Thymus (tissue), 11 donors: Measurements from ENCODE around the gene AFF3. TPM values are rescaled to one million over a fixed set of nuclear protein-coding genes. Genes with fewer than 3 reads are reported as not detected.
A peak's percentile ranks its signal among the peaks of the same experiment; 100 is the strongest.
"Not testable (repeated sequence)": the region's sequence is repeated elsewhere in the genome, so short reads cannot be mapped to it uniquely, and the experiment has no call there.

Experiments
- DNase-seq, 9 donors: peaks; one replicate each; pipeline ENCODE4 v3.0.0-alpha.2; 2013; ENCODE audit warnings: low spot score in 9 of 9, low read depth in 6 of 9, missing footprints in 1 of 9
- H3K27ac ChIP-seq, 2 donors: one replicate each; pipeline ENCODE4 v1.5.1; 2013; ENCODE audit warnings: control low read depth in 1 of 2, low read depth in 1 of 2, low read length in 1 of 2, mild to moderate bottlenecking in 1 of 2, moderate library complexity in 1 of 2
- H3K27me3 ChIP-seq, 2 donors: one replicate each; pipeline ENCODE4 v1.5.1; 2013; ENCODE audit warnings: low read length in 1 of 2; ENCODE audit not compliant: control insufficient read depth in 2 of 2, insufficient read depth in 1 of 2
- H3K36me3 ChIP-seq, 2 donors: one replicate each; pipeline ENCODE4 v1.5.1; 2013; ENCODE audit warnings: low read length in 1 of 2, mild to moderate bottlenecking in 1 of 2, moderate library complexity in 1 of 2; ENCODE audit not compliant: control insufficient read depth in 2 of 2, insufficient read depth in 2 of 2
- H3K4me1 ChIP-seq, 2 donors: one replicate each; pipeline ENCODE4 v1.5.1; 2013; ENCODE audit warnings: low read length in 2 of 2; ENCODE audit not compliant: control insufficient read depth in 2 of 2, insufficient read depth in 2 of 2
- H3K4me3 ChIP-seq, 2 donors: one replicate each; pipeline ENCODE4 v1.5.1; 2013; ENCODE audit warnings: low read length in 2 of 2, control low read depth in 1 of 2, mild to moderate bottlenecking in 1 of 2
- H3K9me3 ChIP-seq, 2 donors: one replicate each; pipeline ENCODE4 v1.5.1; 2013; ENCODE audit warnings: low read length in 1 of 2, mild to moderate bottlenecking in 1 of 2; ENCODE audit not compliant: control insufficient read depth in 2 of 2, insufficient read depth in 1 of 2
- WGBS: extraction: QIAGEN DNeasy Blood & Tissue Kit; methylation state at CpG from one replicate; pipeline ENCODE4 v1.1.7; 2013; 5-methylcytosine and 5-hydroxymethylcytosine counted together
- polyA plus RNA-seq: library from polyadenylated mRNA; stranded (reverse); fragments of 200-250 nt; gene quantifications from one replicate; pipeline ENCODE4 v1.2.3, GENCODE V29; 2013
- total RNA-seq: library from RNA; stranded (reverse); fragments of 120-200 nt; gene quantifications from one replicate; pipeline ENCODE4 v1.2.4, GENCODE V29; 2013
- donor health status: healthy.

AFF3 gene
- total and polyA plus RNA-seq, 2 donors = 5.3 to 9.7 TPM

- 57% methylated on average over 3 of the region's 3 CpGs for WGBS
Observed at GRCh38 chr2:99776206-99776905, 366.0 kb downstream of the AFF3 start.

GRCh38 chr2:99775585-99775984 lies 366.8 kb downstream of the AFF3 start:
- Histone ChIP-seq H3K27ac (no peak overlapping the region), H3K36me3 (peaks cover 0 to 2% of the 10 kb centered on the region in 2 donors), H3K27me3 (no peaks in the 10 kb centered on the region), H3K4me1 (peaks cover 0 to 14% of the 10 kb centered on the region in 2 donors), H3K4me3 (no peak overlapping the region), H3K9me3 (no peaks in the 10 kb centered on the region)
- 97% methylated on average over 4 of the region's 4 CpGs for whole genome bisulfite sequencing
- DNase-seq = no peak

More at GRCh38 chr2:99776206-99776905, 366.0 kb downstream of the AFF3 start:
- H3K36me3 ChIP-seq = peaks cover 0 to 2% of the 10 kb centered on the region in 2 donors
- DNase-seq = no peak
- no peaks in the 10 kb centered on the region for H3K9me3 ChIP-seq
- no peaks in the 10 kb centered on the region for H3K27me3 ChIP-seq
- peaks cover 0 to 14% of the 10 kb centered on the region in 2 donors for H3K4me1 ChIP-seq
- H3K4me3 ChIP-seq = no peak overlapping the region
- H3K27ac ChIP-seq = no peak overlapping the region

- not testable (repeated sequence) for H3K27me3 ChIP-seq, H3K9me3 ChIP-seq, DNase-seq, H3K4me3 ChIP-seq, H3K27ac ChIP-seq, H3K36me3 ChIP-seq
- 22% methylated on average over 1 of the region's 1 CpG for WGBS
- H3K4me1 ChIP-seq = peaks cover 0 to 14% of the 10 kb centered on the region in 2 donors
Observed at GRCh38 chr2:99773642-99774041, 368.7 kb downstream of the AFF3 start.

- Histone ChIP-seq H3K27me3 (no peaks in the 10 kb centered on the region), H3K4me1 (peaks cover 0 to 14% of the 10 kb centered on the region in 2 donors), H3K27ac (peak overlapping the region in 1 of 2 donors; percentile 49), H3K4me3 (no peak overlapping the region), H3K36me3 (no peaks in the 10 kb centered on the region), H3K9me3 (peaks cover 0 to 7% of the 10 kb centered on the region in 2 donors)
- DNase-seq = peak in 6 of 9 donors; percentile 5 to 34 (median 16)
- WGBS = 24% methylated on average over 7 of the region's 7 CpGs
Observed at GRCh38 chr2:99772591-99773331, 369.6 kb downstream of the AFF3 start.

GRCh38 chr2:99771681-99772333 lies 370.6 kb downstream of the AFF3 start:
- Histone ChIP-seq H3K36me3 (no peaks in the 10 kb centered on the region), H3K4me1 (peaks cover 0 to 14% of the 10 kb centered on the region in 2 donors), H3K9me3 (peaks cover 0 to 7% of the 10 kb centered on the region in 2 donors), H3K27ac (no peak overlapping the region), H3K27me3 (no peaks in the 10 kb centered on the region), H3K4me3 (no peak overlapping the region)
- DNase-seq = no peak
- WGBS = 77% methylated on average over 13 of the region's 13 CpGs

GRCh38 chr2:99770876-99771275 lies 371.5 kb downstream of the AFF3 start:
- Histone ChIP-seq H3K36me3 (no peaks in the 10 kb centered on the region), H3K27ac (no peak overlapping the region), H3K4me3 (no peak overlapping the region), H3K4me1 (peaks cover 0 to 14% of the 10 kb centered on the region in 2 donors), H3K9me3 (peaks cover 0 to 7% of the 10 kb centered on the region in 2 donors), H3K27me3 (no peaks in the 10 kb centered on the region)
- DNase-seq = no peak
- 48% methylated on average over 2 of the region's 2 CpGs for WGBS

- no peak overlapping the region for H3K27ac ChIP-seq
- peaks cover 0 to 7% of the 10 kb centered on the region in 2 donors for H3K9me3 ChIP-seq
- H3K27me3 ChIP-seq = no peaks in the 10 kb centered on the region
- no peaks in the 10 kb centered on the region for H3K4me1 ChIP-seq
- no peak for DNase-seq
- no peaks in the 10 kb centered on the region for H3K36me3 ChIP-seq
- H3K4me3 ChIP-seq = no peak overlapping the region
- WGBS = 94% methylated on average over 4 of the region's 4 CpGs
Observed at GRCh38 chr2:99765731-99766318, 376.6 kb downstream of the AFF3 start.

- Histone ChIP-seq H3K9me3 (no peaks in the 10 kb centered on the region), H3K27ac (no peak overlapping the region), H3K4me3 (no peak overlapping the region), H3K4me1 (no peaks in the 10 kb centered on the region), H3K27me3 (no peaks in the 10 kb centered on the region), H3K36me3 (no peaks in the 10 kb centered on the region)
- WGBS = 96% methylated on average over 6 of the region's 6 CpGs
- DNase-seq = no peak
Observed at GRCh38 chr2:99763764-99764163, 378.6 kb downstream of the AFF3 start.
